ENCODE measurements around the gene SMC6. TPM values are rescaled to one million over a fixed set of nuclear protein-coding genes. Genes with fewer than 3 reads are reported as not detected.

The SMC6 gene
- total RNA-seq, 5 donors from 2014 or later (not counting 1 experiment from before 2014, with no cell fraction given), result 14.1 to 22.8 (median 18.1) TPM

DNA sequence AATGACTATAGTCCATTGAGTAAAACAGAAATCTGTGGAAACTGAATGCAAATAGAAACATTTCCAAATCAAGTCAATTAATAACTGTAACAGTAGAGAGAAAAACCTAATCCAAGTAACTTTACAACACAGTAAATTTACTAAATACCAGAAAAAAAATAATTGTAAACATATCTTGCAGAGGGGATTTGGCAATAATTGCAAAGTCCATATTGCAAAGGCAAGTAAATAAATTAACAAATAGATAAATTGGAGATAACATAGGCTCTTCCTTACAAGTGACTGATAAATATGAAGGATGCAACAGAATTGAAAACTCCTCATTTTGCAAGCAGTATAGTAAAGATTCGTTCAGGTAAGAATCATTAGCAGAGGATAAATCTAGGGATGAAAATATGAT is 65.0 kb downstream of the SMC6 start:
- no peak overlapping the region for H3K4me3 ChIP-seq (ENCODE audit: control insufficient read depth in 1 of 2, extremely low read depth in 1 of 2, low read length in 1 of 2)
- no peak overlapping the region for H3K27ac ChIP-seq (ENCODE audit: low read length)
- peaks cover 3% of the 10 kb centered on the region in 2 donors for H3K36me3 ChIP-seq (ENCODE audit: control insufficient read depth in 2 of 2, extremely low read depth in 1 of 2, insufficient read depth in 1 of 2, low read length in 1 of 2)
- no peaks in the 10 kb centered on the region for H3K9me3 ChIP-seq
- DNase-seq (no peak), ATAC-seq (replicated peaks in 1 of 4) (no peak)
- Mint-ChIP-seq H3K27me3 (no peaks in the 10 kb centered on the region), H3K4me3 (no peak overlapping the region), H3K9me3 (no peaks in the 10 kb centered on the region), H3K27ac (no peak overlapping the region), H3K4me1 (no peaks in the 10 kb centered on the region), H3K36me3 (peaks cover 63% of the 10 kb centered on the region)
- ChIA-PET POLR2A (interaction anchor here in 1 of 2 donors (0.6 kb wide), 1 partner anchor 37 kb away, joined by 5 read pairs; no protein-coding TSS in a partner anchor), CTCF (no interaction called here)
- WGBS (ENCODE audit: insufficient coverage), result no CpG with 5 or more reads among the region's 1 CpG
- no peaks in the 10 kb centered on the region for H3K4me1 ChIP-seq (ENCODE audit: control insufficient read depth in 1 of 2, extremely low read depth in 1 of 2, insufficient read depth in 2 of 2, low read length in 2 of 2)
- no peaks in the 10 kb centered on the region for H3K27me3 ChIP-seq (replicated peaks in 1 of 2; ENCODE audit: control insufficient read depth in 2 of 2, extremely low read depth in 1 of 2, insufficient read depth in 2 of 2, low read length in 1 of 2)

DNA sequence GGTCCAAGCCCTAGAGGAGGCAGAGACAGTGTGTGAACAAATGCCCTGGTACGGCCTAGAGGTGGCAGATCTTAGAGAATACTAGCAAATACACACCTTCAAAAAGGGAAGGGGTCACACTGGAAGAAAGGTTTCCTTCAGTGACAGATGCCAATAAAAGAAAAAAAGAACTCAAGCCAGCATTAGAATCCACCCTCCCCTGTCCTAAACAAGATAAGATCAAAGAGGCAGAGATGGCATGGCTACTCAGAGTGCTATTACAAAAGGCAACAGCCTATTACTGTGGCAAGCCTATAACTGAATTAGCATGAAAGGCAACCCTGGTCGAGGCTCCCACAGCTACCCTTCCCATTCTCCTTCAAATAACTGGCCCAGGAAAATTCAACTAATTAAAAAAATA is 69.6 kb downstream of the SMC6 start:
- Histone ChIP-seq H3K4me3 (ENCODE audit: control insufficient read depth in 1 of 2, extremely low read depth in 1 of 2, low read length in 1 of 2) (no peak overlapping the region), H3K36me3 (ENCODE audit: control insufficient read depth in 2 of 2, extremely low read depth in 1 of 2, insufficient read depth in 1 of 2, low read length in 1 of 2) (peaks cover 3 to 17% of the 10 kb centered on the region in 2 donors), H3K9me3 (no peaks in the 10 kb centered on the region), H3K27ac (ENCODE audit: low read length) (no peak overlapping the region), H3K4me1 (ENCODE audit: control insufficient read depth in 1 of 2, extremely low read depth in 1 of 2, insufficient read depth in 2 of 2, low read length in 2 of 2) (no peaks in the 10 kb centered on the region), H3K27me3 (replicated peaks in 1 of 2; ENCODE audit: control insufficient read depth in 2 of 2, extremely low read depth in 1 of 2, insufficient read depth in 2 of 2, low read length in 1 of 2) (no peaks in the 10 kb centered on the region)
- Mint-ChIP-seq H3K36me3 (peaks cover 63% of the 10 kb centered on the region), H3K4me1 (no peaks in the 10 kb centered on the region), H3K27me3 (no peaks in the 10 kb centered on the region), H3K27ac (no peak overlapping the region), H3K4me3 (no peak overlapping the region), H3K9me3 (no peaks in the 10 kb centered on the region)
- no CpG with 5 or more reads among the region's 2 CpGs for WGBS (ENCODE audit: insufficient coverage)
- DNase-seq, result no peak
- ChIA-PET POLR2A (no interaction called here), CTCF (interaction anchor here in 1 of 2 donors (2.2 kb wide), 1 partner anchor 12 kb away, joined by 7 read pairs; no protein-coding TSS in a partner anchor)
- ATAC-seq (replicated peaks in 1 of 4), result no peak

DNA sequence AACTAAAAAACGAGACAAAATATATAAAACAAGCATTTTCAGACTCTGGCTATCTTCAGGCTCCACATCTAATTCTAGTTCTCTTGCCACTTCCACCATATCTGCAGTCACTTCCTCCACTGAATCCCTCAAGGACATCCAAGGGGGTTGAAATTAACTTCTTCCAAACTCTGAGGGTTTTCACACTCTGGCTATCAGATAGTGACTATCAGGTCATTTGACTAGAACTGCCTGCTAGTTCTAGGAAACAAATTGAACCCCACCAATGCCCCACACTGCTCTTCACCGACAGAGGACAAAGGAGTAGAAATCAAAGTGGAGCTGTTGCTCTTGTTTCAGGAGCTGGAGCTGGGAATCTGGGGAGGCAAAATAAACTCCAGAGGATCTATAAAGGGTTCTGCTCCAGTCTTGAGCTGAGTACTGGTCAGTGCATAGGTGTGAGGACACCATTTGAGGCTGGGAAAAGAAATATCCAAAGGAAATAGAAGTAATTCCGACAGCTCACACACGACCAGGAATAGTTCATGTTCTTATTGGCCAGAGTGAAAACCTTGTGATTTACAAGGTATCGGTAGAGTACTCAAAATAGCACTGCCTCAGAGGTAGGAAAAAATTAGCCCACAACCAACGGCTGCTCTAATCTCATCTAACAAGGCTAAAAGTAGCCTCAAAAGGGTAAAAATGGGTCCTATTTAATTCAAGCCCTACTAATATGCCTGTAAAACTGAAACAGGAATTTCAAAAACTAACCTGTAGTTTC is 71.3 kb downstream of the SMC6 start:
- Histone ChIP-seq H3K27ac (ENCODE audit: low read length) (no peak overlapping the region), H3K4me1 (ENCODE audit: control insufficient read depth in 1 of 2, extremely low read depth in 1 of 2, insufficient read depth in 2 of 2, low read length in 2 of 2) (no peaks in the 10 kb centered on the region), H3K36me3 (ENCODE audit: control insufficient read depth in 2 of 2, extremely low read depth in 1 of 2, insufficient read depth in 1 of 2, low read length in 1 of 2) (peaks cover 5 to 20% of the 10 kb centered on the region in 2 donors), H3K9me3 (no peaks in the 10 kb centered on the region), H3K27me3 (replicated peaks in 1 of 2; ENCODE audit: control insufficient read depth in 2 of 2, extremely low read depth in 1 of 2, insufficient read depth in 2 of 2, low read length in 1 of 2) (no peaks in the 10 kb centered on the region), H3K4me3 (ENCODE audit: control insufficient read depth in 1 of 2, extremely low read depth in 1 of 2, low read length in 1 of 2) (no peak overlapping the region)
- CTCF ChIA-PET, result interaction anchor here (1.2 to 2.2 kb wide), 2 partner anchors 11 kb away, joined by 3 to 7 read pairs; no protein-coding TSS in a partner anchor
- POLR2A ChIA-PET, result no interaction called here
- Mint-ChIP-seq H3K4me3 (no peak overlapping the region), H3K36me3 (peaks cover 57% of the 10 kb centered on the region), H3K27ac (no peak overlapping the region), H3K4me1 (no peaks in the 10 kb centered on the region), H3K9me3 (no peaks in the 10 kb centered on the region), H3K27me3 (no peaks in the 10 kb centered on the region)
- DNase-seq, result no peak
- ATAC-seq (replicated peaks in 1 of 4), result no peak
- WGBS (ENCODE audit: insufficient coverage), result 93% methylated on average over 2 of the region's 6 CpGs

DNA sequence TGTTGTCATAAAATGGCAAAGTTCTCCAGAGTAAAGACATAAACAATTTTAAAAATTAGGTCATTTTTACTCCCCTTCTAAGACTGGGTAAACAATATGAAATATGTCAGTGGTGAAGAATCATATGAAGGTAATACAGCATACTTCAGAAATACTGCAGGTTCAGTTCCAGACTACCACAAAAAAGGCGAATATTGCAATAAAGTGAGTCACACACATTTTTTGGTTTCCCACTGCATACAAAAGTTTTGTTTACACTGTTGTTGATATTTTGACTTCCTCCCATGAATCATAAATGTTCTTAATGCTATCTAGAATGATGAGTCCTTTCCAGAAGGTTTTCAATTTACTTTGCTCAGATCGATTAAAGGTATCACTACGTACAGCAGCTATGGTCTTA is 73.5 kb downstream of the SMC6 start:
- H3K4me3 ChIP-seq (ENCODE audit: control insufficient read depth in 1 of 2, extremely low read depth in 1 of 2, low read length in 1 of 2), result no peak overlapping the region
- H3K4me1 ChIP-seq (ENCODE audit: control insufficient read depth in 1 of 2, extremely low read depth in 1 of 2, insufficient read depth in 2 of 2, low read length in 2 of 2), result no peaks in the 10 kb centered on the region
- ATAC-seq (replicated peaks in 1 of 4) (no peak), DNase-seq (no peak)
- H3K4me3 Mint-ChIP-seq, result no peak overlapping the region
- ChIA-PET CTCF (interaction anchor here (0.6 to 1.8 kb wide), 3 partner anchors 8 to 10 kb away, joined by 3 to 9 read pairs (median 5); no protein-coding TSS in a partner anchor), POLR2A (no interaction called here)
- no peaks in the 10 kb centered on the region for H3K27me3 ChIP-seq (replicated peaks in 1 of 2; ENCODE audit: control insufficient read depth in 2 of 2, extremely low read depth in 1 of 2, insufficient read depth in 2 of 2, low read length in 1 of 2)
- H3K9me3 ChIP-seq, result no peaks in the 10 kb centered on the region
- no peaks in the 10 kb centered on the region for H3K4me1 Mint-ChIP-seq
- H3K27me3 Mint-ChIP-seq, result no peaks in the 10 kb centered on the region
- no peak overlapping the region for H3K27ac Mint-ChIP-seq
- H3K27ac ChIP-seq (ENCODE audit: low read length), result no peak overlapping the region
- H3K36me3 ChIP-seq (ENCODE audit: control insufficient read depth in 2 of 2, extremely low read depth in 1 of 2, insufficient read depth in 1 of 2, low read length in 1 of 2), result peaks cover 5 to 22% of the 10 kb centered on the region in 2 donors
- H3K9me3 Mint-ChIP-seq, result no peaks in the 10 kb centered on the region
- peaks cover 59% of the 10 kb centered on the region for H3K36me3 Mint-ChIP-seq
- WGBS (ENCODE audit: insufficient coverage), result no CpG with 5 or more reads among the region's 3 CpGs

DNA sequence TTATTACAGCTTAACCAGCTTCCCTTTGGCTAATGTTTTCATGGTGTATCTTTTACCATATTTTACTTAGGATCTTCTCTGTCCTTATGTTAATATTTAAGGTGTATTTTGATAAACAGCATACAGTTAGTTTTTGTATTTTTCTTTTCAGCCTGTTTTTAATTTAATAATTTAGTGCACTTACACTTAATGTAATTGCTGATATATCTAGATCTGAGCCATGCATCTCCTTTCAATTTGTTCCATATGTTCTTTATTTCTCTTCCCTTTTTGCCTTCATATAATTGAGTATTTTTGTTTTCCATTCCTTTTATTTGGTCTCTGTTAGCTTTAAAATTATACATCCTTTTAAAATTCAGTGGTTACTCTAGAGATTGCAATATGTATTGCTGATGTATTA is 78.8 kb downstream of the SMC6 start:
- Mint-ChIP-seq H3K9me3 (no peaks in the 10 kb centered on the region), H3K27me3 (no peaks in the 10 kb centered on the region), H3K4me1 (no peaks in the 10 kb centered on the region), H3K4me3 (no peak overlapping the region), H3K27ac (no peak overlapping the region), H3K36me3 (peaks cover 33% of the 10 kb centered on the region)
- Histone ChIP-seq H3K4me3 (ENCODE audit: control insufficient read depth in 1 of 2, extremely low read depth in 1 of 2, low read length in 1 of 2) (no peak overlapping the region), H3K27me3 (replicated peaks in 1 of 2; ENCODE audit: control insufficient read depth in 2 of 2, extremely low read depth in 1 of 2, insufficient read depth in 2 of 2, low read length in 1 of 2) (no peaks in the 10 kb centered on the region), H3K36me3 (ENCODE audit: control insufficient read depth in 2 of 2, extremely low read depth in 1 of 2, insufficient read depth in 1 of 2, low read length in 1 of 2) (peaks cover 2 to 4% of the 10 kb centered on the region in 2 donors), H3K9me3 (no peaks in the 10 kb centered on the region), H3K4me1 (ENCODE audit: control insufficient read depth in 1 of 2, extremely low read depth in 1 of 2, insufficient read depth in 2 of 2, low read length in 2 of 2) (no peaks in the 10 kb centered on the region), H3K27ac (ENCODE audit: low read length) (no peak overlapping the region)
- CTCF ChIA-PET, result interaction anchor here in 1 of 2 donors (7.3 kb wide), 1 partner anchor 29 kb away, joined by 84 read pairs; no protein-coding TSS in a partner anchor
- POLR2A ChIA-PET, result no interaction called here
- ATAC-seq (replicated peaks in 1 of 4) (no peak), DNase-seq (no peak)

DNA sequence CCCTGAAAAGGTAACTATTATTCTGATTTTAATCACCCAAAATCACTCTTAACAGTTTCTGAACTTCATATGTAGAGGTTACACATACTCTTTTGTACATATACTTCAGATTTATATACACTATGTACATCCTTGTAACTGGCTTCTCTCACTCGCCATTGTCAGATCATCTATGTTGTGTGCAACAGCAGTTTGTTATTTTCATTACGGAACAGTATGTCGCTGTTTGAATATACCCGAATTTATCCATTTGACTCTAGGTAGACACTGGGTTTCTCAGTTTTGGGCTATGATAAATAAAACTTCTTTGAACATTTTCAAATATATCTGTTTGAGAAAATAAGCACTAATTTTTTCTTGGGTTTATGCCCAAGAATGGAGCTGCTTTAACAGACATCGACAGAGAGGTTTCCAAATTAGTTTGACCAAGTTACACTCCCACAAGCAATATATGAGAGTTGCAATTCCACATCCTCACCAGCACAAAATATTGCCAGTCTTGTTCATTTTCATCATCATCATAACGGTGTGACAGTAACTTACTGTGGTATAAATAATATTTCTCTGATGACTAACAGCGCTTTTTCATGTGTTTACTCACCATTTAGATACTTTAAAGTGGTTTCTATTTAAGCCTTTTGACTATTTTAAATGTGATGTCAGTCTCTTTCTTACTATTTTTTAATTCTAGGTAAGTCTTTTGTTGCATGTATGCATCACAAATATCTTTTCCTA is 80.9 kb downstream of the SMC6 start:
- ATAC-seq (replicated peaks in 1 of 4) (no peak), DNase-seq (no peak)
- H3K4me1 ChIP-seq (ENCODE audit: control insufficient read depth in 1 of 2, extremely low read depth in 1 of 2, insufficient read depth in 2 of 2, low read length in 2 of 2), result no peaks in the 10 kb centered on the region
- no peak overlapping the region for H3K27ac ChIP-seq (ENCODE audit: low read length)
- POLR2A ChIA-PET, result interaction anchor here in 1 of 2 donors (0.7 kb wide), 1 partner anchor 10 kb away, joined by 3 read pairs; no protein-coding TSS in a partner anchor
- no peak overlapping the region for H3K4me3 ChIP-seq (ENCODE audit: control insufficient read depth in 1 of 2, extremely low read depth in 1 of 2, low read length in 1 of 2)
- Mint-ChIP-seq H3K4me3 (no peak overlapping the region), H3K27ac (no peak overlapping the region), H3K36me3 (peaks cover 42% of the 10 kb centered on the region), H3K4me1 (no peaks in the 10 kb centered on the region), H3K27me3 (no peaks in the 10 kb centered on the region), H3K9me3 (no peaks in the 10 kb centered on the region)
- CTCF ChIA-PET, result interaction anchor here (0.6 to 7.3 kb wide), 7 partner anchors 10 to 47 kb away, joined by 3 to 84 read pairs (median 3); no protein-coding TSS in a partner anchor
- H3K9me3 ChIP-seq, result no peaks in the 10 kb centered on the region
- WGBS (ENCODE audit: insufficient coverage), result 66% methylated on average over 2 of the region's 7 CpGs
- H3K36me3 ChIP-seq (ENCODE audit: control insufficient read depth in 2 of 2, extremely low read depth in 1 of 2, insufficient read depth in 1 of 2, low read length in 1 of 2), result peaks cover 0 to 12% of the 10 kb centered on the region in 2 donors
- H3K27me3 ChIP-seq (replicated peaks in 1 of 2; ENCODE audit: control insufficient read depth in 2 of 2, extremely low read depth in 1 of 2, insufficient read depth in 2 of 2, low read length in 1 of 2), result no peaks in the 10 kb centered on the region
